Limb (tissue), 2 donors: ENCODE data around the gene VAV3.

Experiments
- DNase-seq, 2 donors: peaks; one replicate each; pipeline ENCODE4 v3.0.0-alpha.2; 2016; ENCODE audit errors: extremely low spot score in 2 of 2

The VAV3 gene

GRCh38 chr1:107687849-107688753 lies 276.9 kb downstream of the VAV3 start:
- DNase-seq, result no peak

DNA sequence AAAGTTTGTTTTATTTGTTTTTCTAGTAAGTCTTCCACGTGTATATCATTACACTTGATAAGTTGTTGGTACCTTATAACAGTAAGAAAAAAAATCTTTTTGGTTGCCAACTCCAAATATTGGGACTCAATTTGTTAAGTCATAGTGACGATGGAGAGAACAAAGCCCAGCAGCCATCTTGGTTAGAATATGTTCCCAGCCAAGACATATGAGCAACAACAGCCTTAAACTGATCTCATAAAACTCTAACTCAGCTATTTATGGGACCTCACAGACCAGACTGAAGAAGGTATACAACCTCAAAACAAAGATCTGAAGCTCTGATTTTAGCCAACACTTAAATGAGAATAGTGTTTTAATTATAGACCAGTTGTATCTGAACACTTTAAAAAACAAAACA lies 281.3 kb downstream of the VAV3 start:
- no peak for DNase-seq

- no peak for DNase-seq
Measured at GRCh38 chr1:107683191-107683657, 281.8 kb downstream of the VAV3 start.

GRCh38 chr1:107682467-107682866 lies 282.5 kb downstream of the VAV3 start:
- DNase-seq, result no peak

GRCh38 chr1:107681001-107681479 lies 283.9 kb downstream of the VAV3 start:
- DNase-seq, result no peak

DNA sequence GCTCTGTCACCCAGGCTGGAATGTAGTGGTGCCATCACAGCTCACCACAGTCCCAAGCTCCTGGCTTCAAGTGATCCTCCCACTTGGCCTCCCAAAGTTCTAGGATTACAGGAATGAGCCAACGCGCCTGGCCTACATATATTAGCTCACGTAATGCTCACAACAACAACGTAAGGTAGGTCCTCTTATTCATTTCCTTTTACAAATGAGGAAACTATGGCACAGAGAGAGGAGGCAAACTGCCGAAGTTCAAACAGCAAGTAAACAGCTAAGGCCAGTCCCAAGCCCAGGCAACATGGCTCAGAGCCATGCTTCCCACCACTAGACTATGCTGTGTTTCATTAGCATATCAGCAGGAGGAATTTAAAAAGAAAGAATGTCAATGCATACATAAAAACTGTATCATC lies 284.4 kb downstream of the VAV3 start:
- no peak for DNase-seq

GRCh38 chr1:107679411-107679953 lies 285.5 kb downstream of the VAV3 start:
- no peak for DNase-seq

DNA sequence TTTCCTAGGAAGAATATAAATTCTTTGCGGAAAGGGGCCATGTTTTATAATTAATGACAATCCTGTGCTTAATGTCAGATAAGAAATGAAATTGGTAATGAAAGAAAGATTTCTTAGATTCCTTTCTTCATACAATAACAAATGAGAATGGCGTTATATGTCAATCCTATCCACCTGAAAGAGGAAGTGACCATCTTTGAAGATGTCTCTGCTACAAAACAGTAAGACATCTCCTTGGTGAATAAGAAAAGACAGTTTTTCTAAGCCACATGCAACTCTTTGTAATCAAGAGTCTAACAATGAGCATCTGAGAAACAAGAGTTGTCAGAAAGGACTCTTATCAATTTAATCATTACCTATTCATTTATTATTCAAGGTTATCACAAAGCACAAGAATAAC lies 286.0 kb downstream of the VAV3 start:
- no peak for DNase-seq

DNA sequence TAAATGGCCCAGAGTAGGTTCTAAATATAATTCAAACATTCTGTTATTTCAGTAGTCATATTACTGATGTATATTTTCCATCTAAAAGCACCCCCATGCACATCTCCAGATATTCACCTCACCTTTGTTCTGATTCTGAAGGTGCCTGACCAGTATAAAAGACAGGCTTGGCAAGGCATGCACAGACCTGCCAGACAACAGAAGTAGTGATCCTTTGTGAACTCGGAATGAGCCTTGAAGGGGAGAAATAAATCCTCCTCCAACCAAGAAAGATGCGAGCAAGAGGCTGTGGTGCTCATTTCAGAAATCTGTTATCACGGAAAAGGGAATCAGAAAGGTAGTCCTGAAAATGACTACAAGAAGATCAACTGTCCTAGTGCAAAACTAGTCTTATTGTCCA lies 287.3 kb downstream of the VAV3 start:
- DNase-seq, result no peak

GRCh38 chr1:107674486-107674885 lies 290.5 kb downstream of the VAV3 start:
- DNase-seq, result no peak

DNA sequence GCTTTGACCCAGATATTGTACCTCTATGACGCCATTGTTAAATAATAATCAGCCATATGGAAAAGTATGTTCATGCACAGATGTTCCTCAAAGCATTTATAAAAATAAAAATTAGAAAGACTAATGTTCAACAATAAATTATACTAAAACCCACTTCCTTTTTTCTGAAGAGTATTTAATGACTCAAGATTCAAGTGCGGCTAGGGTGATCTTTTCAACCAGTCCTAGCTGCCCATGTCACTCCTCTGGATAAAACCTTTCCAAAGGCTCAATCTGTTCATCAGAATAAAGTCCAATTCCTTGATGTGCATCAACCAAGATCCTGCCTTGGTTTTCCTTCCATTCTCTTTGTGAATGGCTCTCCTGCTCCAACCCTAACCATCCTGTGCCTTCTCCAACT lies 292.0 kb downstream of the VAV3 start:
- DNase-seq, result no peak

DNA sequence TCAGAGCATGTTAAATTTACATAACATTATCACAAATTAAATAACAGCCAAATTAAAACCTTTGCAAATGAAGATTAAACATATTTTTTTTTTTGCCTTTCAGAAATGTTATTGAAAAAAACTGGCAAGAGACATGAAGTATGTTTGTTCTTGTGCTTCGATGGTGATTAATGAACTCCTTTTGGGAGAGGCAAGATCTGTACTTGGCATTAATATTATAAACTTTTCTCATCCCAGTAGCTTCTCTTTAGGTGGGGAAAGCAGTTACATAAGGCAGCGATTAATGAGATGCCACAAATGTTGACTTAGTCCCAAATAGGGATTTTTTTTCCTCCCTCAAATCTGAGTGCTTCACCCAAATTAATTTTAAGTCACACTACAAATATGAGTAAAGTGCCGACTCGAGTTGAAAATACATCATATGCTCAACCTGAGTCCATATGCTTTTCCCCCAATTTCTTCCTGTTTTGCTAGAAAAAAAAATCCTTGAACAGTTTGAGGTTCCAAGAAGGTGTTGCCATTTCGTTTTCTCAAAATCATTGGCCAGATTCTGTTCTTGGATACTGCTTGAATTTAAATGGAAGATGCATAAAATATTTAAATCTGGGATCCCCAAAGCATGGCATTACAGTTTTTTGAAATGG lies 294.5 kb downstream of the VAV3 start:
- DNase-seq, result no peak

- DNase-seq, result no peak
Measured at GRCh38 chr1:107669996-107670395, 295.0 kb downstream of the VAV3 start.

DNA sequence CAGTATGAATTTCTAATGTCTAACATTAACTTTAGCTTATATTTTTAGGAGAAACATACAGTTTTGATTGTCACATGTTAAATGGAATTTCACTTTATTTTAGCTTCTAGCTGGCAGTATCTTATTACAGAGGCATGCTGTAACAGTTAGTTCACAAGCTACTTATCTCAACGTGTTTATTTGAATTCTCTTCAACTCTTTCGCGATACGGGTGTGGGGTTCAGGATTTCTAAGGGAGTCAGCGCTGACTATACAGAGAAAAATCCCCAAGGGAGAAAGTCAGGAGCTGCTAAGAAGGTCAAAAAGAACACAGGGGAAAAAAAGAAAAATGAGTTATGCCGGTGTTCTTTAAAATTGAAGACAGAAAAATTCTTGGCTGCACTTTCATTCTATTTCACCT lies 296.2 kb downstream of the VAV3 start:
- no peak for DNase-seq

DNA sequence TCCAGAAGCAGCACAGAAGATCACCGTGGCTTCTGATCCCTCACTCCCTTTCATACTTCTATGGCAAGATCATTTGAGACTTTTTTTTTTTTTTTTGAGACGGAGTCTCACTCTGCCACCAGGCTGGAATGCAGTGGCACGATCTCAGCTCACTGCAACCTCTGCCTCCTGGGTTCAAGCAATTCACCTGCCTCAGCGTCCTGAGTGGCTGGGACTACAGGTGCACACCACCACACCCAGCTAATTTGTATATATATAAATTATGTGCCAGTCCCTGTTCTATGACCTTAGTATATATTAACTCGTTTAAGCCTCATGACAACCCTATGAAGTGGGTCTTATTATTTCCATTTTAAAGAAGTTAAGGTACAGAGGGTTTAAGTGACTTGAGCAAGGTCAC lies 298.5 kb downstream of the VAV3 start:
- DNase-seq, result no peak

- DNase-seq, result no peak
Measured at GRCh38 chr1:107664982-107665925, 299.7 kb downstream of the VAV3 start.

DNA sequence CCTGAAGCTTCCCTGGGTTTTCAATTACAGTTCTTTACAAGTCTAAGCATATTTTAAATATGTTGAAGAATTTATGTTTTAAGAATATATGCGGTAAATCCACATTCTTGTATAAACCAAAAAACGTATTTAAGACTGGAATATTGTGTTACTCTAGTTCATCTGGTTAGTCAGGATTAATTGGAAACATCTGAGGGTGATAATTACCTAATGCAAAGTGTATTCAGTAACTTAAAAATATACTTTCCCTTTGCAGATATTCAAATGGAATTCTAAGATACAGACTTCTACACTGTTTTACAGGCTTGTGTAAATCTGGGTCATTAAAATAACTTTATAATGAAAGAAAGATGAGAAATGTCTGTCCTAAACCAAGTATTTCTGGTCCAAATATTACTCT lies 302.0 kb downstream of the VAV3 start:
- DNase-seq, result no peak

DNA sequence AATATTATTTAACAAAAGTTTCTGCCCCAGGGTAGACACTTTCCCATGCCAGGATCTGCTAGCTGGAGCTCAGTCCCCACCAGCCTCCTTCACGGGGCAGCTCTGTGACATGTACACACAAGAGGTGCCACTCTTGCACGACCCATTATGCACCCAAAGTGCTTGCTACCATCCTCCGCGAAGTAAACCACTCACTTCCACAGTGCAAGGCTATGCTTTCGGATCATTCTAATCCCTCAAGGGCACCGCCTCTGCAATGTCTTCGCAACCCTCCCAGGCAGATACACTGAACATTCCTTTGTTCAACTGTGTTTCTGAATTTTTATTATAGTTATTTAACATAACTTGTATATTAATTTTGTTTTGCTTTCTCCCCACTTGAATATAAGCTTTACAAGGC lies 303.8 kb downstream of the VAV3 start:
- DNase-seq, result no peak

DNA sequence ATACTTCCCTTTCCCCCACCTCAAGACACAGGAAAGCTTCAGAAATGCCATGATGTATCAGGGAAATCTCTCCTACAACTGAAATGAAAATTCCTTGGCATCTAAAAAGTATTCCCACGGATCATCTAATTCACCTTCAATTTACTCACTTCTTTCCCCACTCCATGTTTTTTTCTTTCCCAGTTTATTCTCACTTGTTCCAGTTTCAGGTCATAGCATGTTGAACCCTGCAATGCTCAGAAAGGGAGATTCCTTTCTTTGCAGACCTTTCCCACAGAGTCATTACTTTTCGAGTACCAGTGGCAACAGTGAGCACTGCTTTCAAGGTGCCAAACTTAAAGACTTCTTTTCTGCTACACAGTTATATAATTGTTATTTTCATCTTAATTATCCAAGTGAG lies 305.0 kb downstream of the VAV3 start:
- DNase-seq, result no peak

DNA sequence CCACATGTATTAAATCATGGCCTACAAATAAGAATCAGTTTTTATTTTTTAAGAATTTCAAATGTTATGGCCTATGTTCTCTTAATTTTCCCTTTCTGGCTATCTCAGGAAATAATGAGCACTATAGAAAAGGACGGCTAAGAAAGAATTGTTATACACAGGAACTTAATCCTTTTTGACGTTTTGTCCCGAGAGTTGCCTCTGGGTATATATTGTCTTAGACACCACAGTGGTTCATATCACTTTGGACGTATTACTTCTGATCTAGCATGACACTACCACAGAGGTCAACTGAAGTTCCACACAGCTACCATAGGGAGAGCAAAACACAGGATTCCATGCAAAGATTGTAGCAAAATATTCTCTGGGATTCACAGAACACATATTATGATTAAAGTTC lies 307.6 kb downstream of the VAV3 start:
- no peak for DNase-seq

DNA sequence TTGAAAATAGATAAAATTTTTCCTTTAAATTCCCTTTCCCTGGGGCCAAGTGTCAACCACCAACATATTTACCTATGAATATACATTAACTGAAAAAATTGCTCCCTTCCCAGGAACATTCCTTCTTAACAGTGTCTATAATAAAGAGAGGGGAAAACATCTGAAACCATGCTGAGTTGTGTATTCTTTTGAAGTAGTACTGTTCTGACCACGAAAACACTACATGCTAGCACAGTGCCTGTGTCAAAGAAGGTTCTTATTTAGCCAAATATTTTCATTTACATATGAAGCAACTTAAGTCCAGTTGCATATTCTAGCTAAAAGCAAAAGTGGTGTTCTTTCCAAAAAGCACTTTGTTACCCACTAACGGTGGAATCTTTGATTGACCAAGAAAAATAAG lies 311.2 kb downstream of the VAV3 start:
- no peak for DNase-seq
